ENCODE data around the gene RGL3. TPM values are rescaled to one million over a fixed set of nuclear protein-coding genes. Genes with fewer than 3 reads are reported as not detected.
"Not testable (repeated sequence)": the region's sequence is repeated elsewhere in the genome, so short reads cannot be mapped to it uniquely, and the experiment has no call there.

RGL3 gene
- total RNA-seq, 1 donor from 2014 or later = 3.6 TPM

DNA sequence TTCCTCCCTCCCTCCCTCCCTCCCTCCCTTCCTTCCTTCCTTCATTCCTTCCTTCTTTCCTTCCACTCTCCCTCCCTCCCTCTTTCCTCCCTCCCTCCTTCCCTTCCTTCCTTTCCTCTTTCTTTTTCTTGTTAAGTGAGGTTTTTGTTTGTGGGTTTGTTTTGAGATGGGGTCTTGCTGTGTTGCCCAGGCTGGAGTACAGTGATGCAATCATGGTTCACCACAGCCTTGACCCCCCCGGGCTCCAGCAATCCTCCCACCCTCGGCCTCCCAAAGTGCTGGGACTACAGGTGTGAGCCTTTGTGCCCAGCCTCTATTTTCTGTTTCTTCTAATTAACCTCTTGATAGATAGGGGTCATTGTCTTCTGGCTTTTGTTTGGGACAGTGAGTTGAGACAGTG lies 42.3 kb upstream of the RGL3 start:
- TF ChIP-seq EZH2 (IDR thresholded peaks at IDR 0.05; ENCODE audit: insufficient read depth, low read length) = no peak
- TF ChIP-seq, protein P1, sequence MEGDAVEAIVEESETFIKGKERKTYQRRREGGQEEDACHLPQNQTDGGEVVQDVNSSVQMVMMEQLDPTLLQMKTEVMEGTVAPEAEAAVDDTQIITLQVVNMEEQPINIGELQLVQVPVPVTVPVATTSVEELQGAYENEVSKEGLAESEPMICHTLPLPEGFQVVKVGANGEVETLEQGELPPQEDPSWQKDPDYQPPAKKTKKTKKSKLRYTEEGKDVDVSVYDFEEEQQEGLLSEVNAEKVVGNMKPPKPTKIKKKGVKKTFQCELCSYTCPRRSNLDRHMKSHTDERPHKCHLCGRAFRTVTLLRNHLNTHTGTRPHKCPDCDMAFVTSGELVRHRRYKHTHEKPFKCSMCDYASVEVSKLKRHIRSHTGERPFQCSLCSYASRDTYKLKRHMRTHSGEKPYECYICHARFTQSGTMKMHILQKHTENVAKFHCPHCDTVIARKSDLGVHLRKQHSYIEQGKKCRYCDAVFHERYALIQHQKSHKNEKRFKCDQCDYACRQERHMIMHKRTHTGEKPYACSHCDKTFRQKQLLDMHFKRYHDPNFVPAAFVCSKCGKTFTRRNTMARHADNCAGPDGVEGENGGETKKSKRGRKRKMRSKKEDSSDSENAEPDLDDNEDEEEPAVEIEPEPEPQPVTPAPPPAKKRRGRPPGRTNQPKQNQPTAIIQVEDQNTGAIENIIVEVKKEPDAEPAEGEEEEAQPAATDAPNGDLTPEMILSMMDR (IDR thresholded peaks at IDR 0.05; ENCODE audit: insufficient read depth, low read depth, low read length) = no peak
- H3K27me3 ChIP-seq (ENCODE audit: insufficient read depth, low read length) = no peaks in the 10 kb centered on the region
- H3K27ac ChIP-seq (ENCODE audit: low read depth, low read length) = no peak overlapping the region
- no peaks in the 10 kb centered on the region for H3K36me3 ChIP-seq (ENCODE audit: insufficient read depth, low read length)
- H2AFZ ChIP-seq (ENCODE audit: low read depth, low read length) = no peak overlapping the region
- H3K27me3 Mint-ChIP-seq (ENCODE audit: low read depth, unreplicated experiment) = peaks cover 18% of the 10 kb centered on the region
- H3K4me1 ChIP-seq (ENCODE audit: insufficient read depth, low read length) = no peaks in the 10 kb centered on the region
- H3K9ac ChIP-seq (ENCODE audit: low read length) = no peak overlapping the region
- H3K4me2 ChIP-seq (ENCODE audit: low read length) = no peak overlapping the region
- H3K4me3 Mint-ChIP-seq (ENCODE audit: unreplicated experiment) = no peak overlapping the region
- no peaks in the 10 kb centered on the region for H3K36me3 Mint-ChIP-seq (ENCODE audit: low read depth, unreplicated experiment)
- peaks cover 3% of the 10 kb centered on the region for H3K9me3 Mint-ChIP-seq (ENCODE audit: unreplicated experiment)
- DNase-seq (ENCODE audit: low read depth) (no peak), FAIRE-seq (no peak)
- no peaks in the 10 kb centered on the region for H3K79me2 ChIP-seq (ENCODE audit: insufficient read depth, low read length)
- no peak overlapping the region for H3K4me3 ChIP-seq (ENCODE audit: insufficient read depth, low read depth, low read length)
- no peaks in the 10 kb centered on the region for H3K9me3 ChIP-seq (ENCODE audit: insufficient read depth, low read depth, low read length)
- no peaks in the 10 kb centered on the region for H3K4me1 Mint-ChIP-seq (ENCODE audit: low read depth, unreplicated experiment)
- no peaks in the 10 kb centered on the region for H4K20me1 ChIP-seq (ENCODE audit: insufficient read depth, low read length)
- H3K27ac Mint-ChIP-seq (ENCODE audit: unreplicated experiment) = no peak overlapping the region

DNA sequence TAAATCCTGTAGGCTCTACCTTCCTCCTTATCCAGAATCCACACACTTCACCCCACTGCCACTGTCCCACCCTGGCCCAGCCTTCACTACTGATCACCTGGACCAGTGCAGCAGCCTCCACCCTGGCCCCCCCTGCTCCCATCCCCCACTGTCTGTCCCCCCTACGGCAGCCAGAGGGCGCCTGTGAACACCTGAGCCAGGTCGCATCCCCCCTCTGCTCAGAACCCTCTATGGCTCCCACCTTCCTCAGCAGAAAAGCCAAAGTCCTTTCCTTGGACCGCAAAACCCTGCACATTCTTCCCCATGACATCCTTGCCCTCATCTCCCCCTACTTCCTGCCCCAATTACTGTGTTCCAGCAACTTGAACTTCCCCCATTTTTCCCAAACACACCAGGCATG lies 41.1 kb upstream of the RGL3 start:
- Histone ChIP-seq H3K9ac (ENCODE audit: low read length) (no peak overlapping the region), H2AFZ (ENCODE audit: low read depth, low read length) (no peak overlapping the region), H3K79me2 (ENCODE audit: insufficient read depth, low read length) (no peaks in the 10 kb centered on the region), H3K27me3 (ENCODE audit: insufficient read depth, low read length) (no peaks in the 10 kb centered on the region), H3K9me3 (ENCODE audit: insufficient read depth, low read depth, low read length) (no peaks in the 10 kb centered on the region), H3K36me3 (ENCODE audit: insufficient read depth, low read length) (no peaks in the 10 kb centered on the region), H3K4me1 (ENCODE audit: insufficient read depth, low read length) (no peaks in the 10 kb centered on the region), H4K20me1 (ENCODE audit: insufficient read depth, low read length) (no peaks in the 10 kb centered on the region), H3K27ac (ENCODE audit: low read depth, low read length) (no peak overlapping the region), H3K4me3 (ENCODE audit: insufficient read depth, low read depth, low read length) (no peak overlapping the region), H3K4me2 (ENCODE audit: low read length) (no peak overlapping the region)
- TF ChIP-seq, protein P1 (IDR thresholded peaks at IDR 0.05; ENCODE audit: insufficient read depth, low read depth, low read length) = no peak
- TF ChIP-seq EZH2 (IDR thresholded peaks at IDR 0.05; ENCODE audit: insufficient read depth, low read length) = no peak
- no peaks in the 10 kb centered on the region for H3K36me3 Mint-ChIP-seq (ENCODE audit: low read depth, unreplicated experiment)
- H3K27ac Mint-ChIP-seq (ENCODE audit: unreplicated experiment) = no peak overlapping the region
- FAIRE-seq (no peak), DNase-seq (ENCODE audit: low read depth) (no peak)
- H3K9me3 Mint-ChIP-seq (ENCODE audit: unreplicated experiment) = peaks cover 3% of the 10 kb centered on the region
- peaks cover 18% of the 10 kb centered on the region for H3K27me3 Mint-ChIP-seq (ENCODE audit: low read depth, unreplicated experiment)
- H3K4me3 Mint-ChIP-seq (ENCODE audit: unreplicated experiment) = no peak overlapping the region
- no peaks in the 10 kb centered on the region for H3K4me1 Mint-ChIP-seq (ENCODE audit: low read depth, unreplicated experiment)

DNA sequence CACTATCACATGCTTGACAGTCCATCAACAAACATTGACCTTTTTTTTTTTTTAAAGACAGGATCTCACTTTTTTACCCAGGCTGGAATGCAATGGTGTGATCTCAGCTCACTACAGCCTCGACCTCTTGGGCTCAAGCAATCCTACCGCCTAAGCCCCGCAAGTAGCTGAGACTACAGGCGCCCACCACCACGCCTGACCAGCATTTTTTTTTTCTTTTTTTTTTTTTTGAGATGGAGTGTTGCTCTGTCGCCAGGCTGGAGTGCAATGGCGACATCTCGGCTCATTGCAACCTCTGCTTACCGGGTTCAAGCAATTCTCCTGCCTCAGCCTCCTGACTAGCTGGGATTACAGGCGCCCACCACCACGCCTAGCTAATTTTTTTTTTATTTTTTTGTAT lies 39.8 kb upstream of the RGL3 start:
- not testable (repeated sequence) for H4K20me1 ChIP-seq (ENCODE audit: insufficient read depth, low read length); H3K4me2 ChIP-seq (ENCODE audit: low read length); H2AFZ ChIP-seq (ENCODE audit: low read depth, low read length); FAIRE-seq; H3K9ac ChIP-seq (ENCODE audit: low read length); H3K27ac Mint-ChIP-seq (ENCODE audit: unreplicated experiment); H3K79me2 ChIP-seq (ENCODE audit: insufficient read depth, low read length); H3K27me3 ChIP-seq (ENCODE audit: insufficient read depth, low read length); DNase-seq (ENCODE audit: low read depth); H3K4me3 Mint-ChIP-seq (ENCODE audit: unreplicated experiment); H3K36me3 ChIP-seq (ENCODE audit: insufficient read depth, low read length); H3K27ac ChIP-seq (ENCODE audit: low read depth, low read length); H3K4me1 Mint-ChIP-seq (ENCODE audit: low read depth, unreplicated experiment); H3K4me3 ChIP-seq (ENCODE audit: insufficient read depth, low read depth, low read length); H3K4me1 ChIP-seq (ENCODE audit: insufficient read depth, low read length); H3K9me3 Mint-ChIP-seq (ENCODE audit: unreplicated experiment); H3K9me3 ChIP-seq (ENCODE audit: insufficient read depth, low read depth, low read length); H3K36me3 Mint-ChIP-seq (ENCODE audit: low read depth, unreplicated experiment)
- peaks cover 18% of the 10 kb centered on the region for H3K27me3 Mint-ChIP-seq (ENCODE audit: low read depth, unreplicated experiment)

Data from astrocyte (in vitro differentiated cells and primary cell).